Gastroesophageal sphincter (tissue), 3 donors: ENCODE data around the gene CORO2B.

ENCODE experiments used
- EP300 ChIP-seq: sonication (generic); formaldehyde crosslinking; IDR thresholded peaks from one replicate; pipeline ENCODE4 v1.6.1; 2017; ENCODE audit warnings: antibody characterized with exemption, mild to moderate bottlenecking
- POLR2A ChIP-seq, 2 donors: fragments of 450-650 bp; IDR thresholded peaks; one replicate each; pipeline ENCODE4 v1.6.1; 2017; ENCODE audit warnings: antibody characterized with exemption in 2 of 2, mild to moderate bottlenecking in 2 of 2, moderate library complexity in 1 of 2
- POLR2AphosphoS5 ChIP-seq: sonication (generic); formaldehyde crosslinking; IDR thresholded peaks from one replicate; pipeline ENCODE4 v1.6.1; 2017; ENCODE audit warnings: antibody characterized with exemption
- TF ChIP-seq, protein P1 (sequence below), 4 experiments: fragments of 200-600 bp in 2 of 4; fragments of 450-650 bp in 2 of 4; sonication (generic) in 1 of 4; IDR thresholded peaks; one replicate each; pipeline ENCODE4 v1.5.1; 2017 to 2019; ENCODE audit warnings: antibody characterized with exemption in 4 of 4, mild to moderate bottlenecking in 2 of 4, moderate library complexity in 2 of 4

DNA sequence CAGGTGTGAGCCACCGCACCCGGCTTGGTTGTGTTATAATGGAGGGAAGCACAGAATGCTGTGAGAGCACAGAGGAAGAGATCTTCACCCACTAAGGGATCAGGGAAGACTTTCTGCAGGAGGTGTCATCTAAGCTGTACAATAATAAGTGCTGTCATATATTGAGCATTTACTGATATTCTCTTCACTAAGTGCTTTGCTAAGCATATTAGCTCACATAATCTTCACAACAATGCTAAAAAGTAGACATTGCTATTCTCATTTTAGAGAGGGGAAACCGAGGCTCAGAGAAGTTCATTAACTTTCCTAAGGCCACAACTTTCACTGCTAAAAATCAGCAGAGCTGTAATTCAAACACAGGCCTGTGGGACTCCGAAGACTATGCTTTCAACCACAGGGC, 115.3 kb downstream of the CORO2B start:
- TF ChIP-seq, protein P1, sequence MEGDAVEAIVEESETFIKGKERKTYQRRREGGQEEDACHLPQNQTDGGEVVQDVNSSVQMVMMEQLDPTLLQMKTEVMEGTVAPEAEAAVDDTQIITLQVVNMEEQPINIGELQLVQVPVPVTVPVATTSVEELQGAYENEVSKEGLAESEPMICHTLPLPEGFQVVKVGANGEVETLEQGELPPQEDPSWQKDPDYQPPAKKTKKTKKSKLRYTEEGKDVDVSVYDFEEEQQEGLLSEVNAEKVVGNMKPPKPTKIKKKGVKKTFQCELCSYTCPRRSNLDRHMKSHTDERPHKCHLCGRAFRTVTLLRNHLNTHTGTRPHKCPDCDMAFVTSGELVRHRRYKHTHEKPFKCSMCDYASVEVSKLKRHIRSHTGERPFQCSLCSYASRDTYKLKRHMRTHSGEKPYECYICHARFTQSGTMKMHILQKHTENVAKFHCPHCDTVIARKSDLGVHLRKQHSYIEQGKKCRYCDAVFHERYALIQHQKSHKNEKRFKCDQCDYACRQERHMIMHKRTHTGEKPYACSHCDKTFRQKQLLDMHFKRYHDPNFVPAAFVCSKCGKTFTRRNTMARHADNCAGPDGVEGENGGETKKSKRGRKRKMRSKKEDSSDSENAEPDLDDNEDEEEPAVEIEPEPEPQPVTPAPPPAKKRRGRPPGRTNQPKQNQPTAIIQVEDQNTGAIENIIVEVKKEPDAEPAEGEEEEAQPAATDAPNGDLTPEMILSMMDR (IDR thresholded peaks at IDR 0.05) = no peak
- TF ChIP-seq POLR2A (IDR thresholded peaks at IDR 0.05) = no peak
- no peak for TF ChIP-seq POLR2AphosphoS5
- no peak for TF ChIP-seq EP300
